Hindlimb muscle (tissue), 1 donor: ENCODE data around the gene CPE. TPM values are rescaled to one million over a fixed set of nuclear protein-coding genes. Genes with fewer than 3 reads are reported as not detected.

Source experiments
- DNase-seq: peaks from one replicate; pipeline ENCODE4 v3.0.0-alpha.2; 2013
- polyA plus RNA-seq: library from polyadenylated mRNA; unstranded; fragments of 120-200 nt; gene quantifications from one replicate; pipeline ENCODE4 v1.2.1, GENCODE V29; 2013; ENCODE audit not compliant: insufficient read length

CPE gene
- polyA plus RNA-seq, 1 donor = 72.2 TPM

GRCh38 chr4:165515201-165515600, 136.4 kb downstream of the CPE start:
- no peak for DNase-seq

DNA sequence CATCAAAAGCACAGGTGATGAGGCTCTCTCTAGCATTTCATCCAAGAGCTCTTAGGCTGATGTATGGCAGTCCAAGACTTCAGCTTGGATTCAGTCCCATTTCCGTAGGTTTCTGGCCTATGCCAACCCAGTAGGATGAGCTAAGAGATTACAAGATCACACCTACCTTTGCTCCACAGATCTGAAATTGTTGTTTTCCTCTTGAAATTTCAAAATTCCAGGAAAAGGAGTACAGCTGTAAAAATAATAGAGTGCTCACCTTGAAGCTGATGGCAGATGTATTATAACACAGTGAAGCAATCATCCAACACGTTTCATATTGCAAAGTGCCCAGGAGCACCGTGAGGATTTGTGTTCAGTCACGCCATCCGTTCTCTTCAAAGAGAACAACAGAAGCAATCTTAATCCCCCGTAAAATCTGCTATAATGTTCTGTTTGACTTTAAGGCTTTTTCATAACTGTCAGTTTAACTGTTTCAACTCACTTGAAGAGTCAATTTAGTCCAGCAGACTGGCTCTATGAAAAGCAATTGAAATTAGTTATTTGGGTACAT, 137.5 kb downstream of the CPE start:
- DNase-seq = no peak

- DNase-seq = no peak
These were observed 138.4 kb downstream of the CPE start for GRCh38 chr4:165517216-165517615.

- no peak for DNase-seq
These were observed 139.3 kb downstream of the CPE start for GRCh38 chr4:165518024-165518616.

- DNase-seq = no peak
These were observed 139.9 kb downstream of the CPE start for GRCh38 chr4:165518686-165519085.

GRCh38 chr4:165519591-165519990, 140.8 kb downstream of the CPE start:
- DNase-seq = peak; percentile 39

GRCh38 chr4:165520086-165520485, 141.3 kb downstream of the CPE start:
- peak; percentile 40 for DNase-seq

- DNase-seq = no peak
These were observed 143.2 kb downstream of the CPE start for GRCh38 chr4:165522050-165522449.

DNA sequence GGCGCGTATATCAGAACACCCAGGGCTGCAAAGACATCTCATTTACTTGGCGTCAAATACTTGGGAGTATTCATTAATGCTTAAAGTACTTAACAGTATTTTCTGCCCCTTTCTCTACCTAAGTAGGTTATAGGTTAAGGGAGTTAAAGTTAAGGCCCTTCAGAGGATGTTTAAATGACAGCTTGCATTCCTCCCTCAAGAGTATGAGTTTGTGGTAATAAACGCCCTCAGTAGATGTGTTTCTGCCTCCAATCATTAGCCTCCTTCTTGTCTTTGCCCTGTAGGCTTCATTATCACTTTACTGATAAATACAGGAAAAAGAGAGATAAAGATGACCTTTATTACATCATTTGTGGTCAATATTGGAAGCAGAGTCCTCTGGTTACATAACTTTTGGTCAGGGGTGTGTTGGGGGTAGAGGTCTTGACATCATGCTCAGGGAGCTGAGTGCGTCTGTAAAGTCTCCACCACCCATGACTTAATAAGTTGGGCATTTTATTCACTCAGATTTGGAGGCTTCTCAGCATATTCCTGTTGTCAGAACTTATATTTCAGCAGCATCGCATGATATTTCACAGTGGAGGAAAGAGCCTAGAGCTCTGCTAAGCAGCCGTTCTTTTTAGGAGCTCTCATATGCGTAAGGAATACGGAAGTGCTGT, 145.9 kb downstream of the CPE start:
- DNase-seq = no peak

DNA sequence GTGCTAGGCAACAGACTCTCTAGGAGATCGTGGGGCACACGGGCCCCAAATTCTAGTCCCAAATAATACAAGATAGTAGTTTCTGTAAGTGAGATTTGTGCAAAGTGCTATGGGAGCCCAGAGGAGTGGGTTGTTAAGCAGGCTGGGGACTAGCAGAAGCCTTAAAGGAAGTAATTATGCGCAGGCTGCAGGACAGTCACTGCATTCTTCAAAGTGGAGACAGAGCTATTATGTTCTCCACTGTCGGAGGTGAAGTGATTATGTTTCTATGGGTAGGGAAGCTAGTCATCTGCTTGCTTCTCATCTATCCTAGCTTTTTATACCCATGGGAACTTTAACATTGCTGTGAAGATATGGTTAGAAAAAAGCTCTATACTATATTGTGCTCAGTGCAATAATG, 154.2 kb downstream of the CPE start:
- DNase-seq = no peak

DNA sequence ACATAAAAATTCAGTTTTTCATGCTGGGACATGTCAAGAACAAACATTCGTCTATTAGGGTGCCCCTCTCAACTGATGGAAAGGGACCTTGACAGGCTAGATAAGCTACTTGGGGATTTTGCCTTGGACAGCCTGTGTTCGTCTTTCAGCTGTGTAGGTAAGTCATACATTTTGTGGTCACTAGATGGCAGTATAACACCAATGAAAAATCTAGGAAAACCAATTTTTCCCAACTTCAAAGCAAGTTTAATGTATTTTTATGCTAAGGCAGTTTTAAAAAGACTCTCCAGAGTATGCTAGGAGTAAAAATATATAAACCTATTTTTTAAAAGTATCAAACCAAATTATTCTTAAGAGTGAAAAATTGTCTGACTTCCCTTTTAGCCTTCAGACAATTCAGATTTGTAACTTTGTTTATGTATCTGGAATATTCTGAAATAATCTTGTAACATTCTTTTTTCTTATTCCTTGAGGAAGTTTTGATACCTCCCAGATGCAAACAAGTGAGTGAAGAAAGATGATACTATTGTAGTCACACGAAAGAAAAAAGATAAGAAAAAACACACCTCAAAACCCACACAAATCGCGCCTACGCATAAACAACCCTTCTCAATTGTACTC, 158.3 kb downstream of the CPE start:
- peak; percentile 69 for DNase-seq

- DNase-seq = no peak
These were observed 161.0 kb downstream of the CPE start for GRCh38 chr4:165539801-165540200.

DNA sequence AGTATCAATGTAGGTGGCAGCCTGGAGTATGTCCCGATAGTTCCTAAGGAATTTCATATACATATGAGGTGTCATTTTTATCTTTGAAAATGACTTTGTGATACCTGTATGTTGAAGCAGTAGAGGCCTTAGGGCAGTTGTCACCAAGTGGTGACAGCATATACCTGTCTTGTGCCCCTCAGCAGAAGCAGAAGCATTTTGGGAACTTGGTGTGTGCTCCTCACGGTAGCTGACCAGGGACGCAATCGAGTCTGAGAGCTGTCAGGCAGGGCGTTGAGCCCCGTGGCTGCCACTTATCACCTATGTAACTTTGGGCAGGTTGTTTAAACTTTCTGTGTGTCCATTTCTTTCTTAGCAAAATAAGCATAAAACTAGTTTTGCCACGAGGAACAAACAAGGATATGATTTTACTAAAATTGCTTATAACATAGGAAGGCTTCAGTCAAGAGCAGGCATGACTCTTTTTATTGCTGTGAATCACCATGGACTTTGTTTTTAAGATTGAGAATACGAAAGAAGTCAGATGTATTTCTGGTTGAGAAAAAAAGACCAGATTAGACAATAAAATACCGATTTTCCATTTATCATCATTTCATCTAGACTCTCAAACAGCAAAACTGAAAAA, 161.5 kb downstream of the CPE start:
- DNase-seq = no peak

DNA sequence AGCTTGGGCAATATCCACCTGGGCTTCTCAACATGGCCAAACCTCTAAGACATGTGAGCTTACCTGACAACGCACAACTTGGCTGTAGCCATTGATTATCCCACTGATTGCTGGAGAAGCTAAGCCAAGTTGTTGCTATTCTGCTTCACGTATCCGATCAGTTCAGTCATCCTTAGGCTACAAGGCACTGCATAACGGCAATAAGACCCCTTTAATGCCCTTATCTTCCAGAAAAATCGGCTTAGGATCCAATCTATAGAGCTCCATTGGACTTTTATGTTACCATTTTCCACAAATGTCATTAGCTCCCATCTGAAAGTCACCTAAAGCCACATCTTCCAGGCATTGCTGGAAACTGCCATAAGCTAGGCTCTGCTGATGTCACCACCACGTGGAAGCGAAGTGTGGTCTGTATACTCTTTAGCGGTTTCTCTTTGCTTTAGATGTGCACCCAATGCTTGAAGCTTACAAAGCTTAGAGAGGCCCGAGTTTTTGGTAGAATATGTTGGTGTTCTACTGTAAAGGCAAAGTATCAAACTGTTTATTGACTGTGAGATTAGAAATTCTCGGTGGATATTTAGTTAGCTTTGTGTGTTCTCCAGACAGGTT, 163.1 kb downstream of the CPE start:
- DNase-seq = no peak

DNA sequence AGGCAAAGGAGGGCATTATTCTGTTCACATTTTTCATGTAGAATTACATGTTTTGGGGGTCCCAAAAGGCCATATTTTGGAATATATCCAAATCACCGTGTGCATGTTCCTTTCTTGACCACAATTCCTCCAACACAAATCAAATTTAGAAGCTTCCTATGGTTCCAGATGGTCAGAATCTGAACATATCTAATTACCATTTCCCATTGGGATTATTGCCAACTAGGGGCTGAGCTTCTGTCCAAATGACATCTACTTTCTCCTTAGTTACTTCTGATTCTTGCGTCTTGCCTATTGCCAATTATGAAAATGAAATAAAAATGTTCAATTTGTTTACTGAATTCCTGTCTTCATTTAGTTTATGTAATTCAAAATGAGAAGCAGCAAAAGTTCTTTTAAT, 163.7 kb downstream of the CPE start:
- DNase-seq = no peak

Other genes starting within 250 kb of the CPE start
- gene KLHL2, start 171.4 kb upstream of the CPE start, polyA plus RNA-seq = 6.6 TPM
- 24.7 TPM for gene MSMO1, start 51.3 kb upstream of the CPE start, polyA plus RNA-seq